ENCODE results near the gene EDEM1.

Gene EDEM1

DNA sequence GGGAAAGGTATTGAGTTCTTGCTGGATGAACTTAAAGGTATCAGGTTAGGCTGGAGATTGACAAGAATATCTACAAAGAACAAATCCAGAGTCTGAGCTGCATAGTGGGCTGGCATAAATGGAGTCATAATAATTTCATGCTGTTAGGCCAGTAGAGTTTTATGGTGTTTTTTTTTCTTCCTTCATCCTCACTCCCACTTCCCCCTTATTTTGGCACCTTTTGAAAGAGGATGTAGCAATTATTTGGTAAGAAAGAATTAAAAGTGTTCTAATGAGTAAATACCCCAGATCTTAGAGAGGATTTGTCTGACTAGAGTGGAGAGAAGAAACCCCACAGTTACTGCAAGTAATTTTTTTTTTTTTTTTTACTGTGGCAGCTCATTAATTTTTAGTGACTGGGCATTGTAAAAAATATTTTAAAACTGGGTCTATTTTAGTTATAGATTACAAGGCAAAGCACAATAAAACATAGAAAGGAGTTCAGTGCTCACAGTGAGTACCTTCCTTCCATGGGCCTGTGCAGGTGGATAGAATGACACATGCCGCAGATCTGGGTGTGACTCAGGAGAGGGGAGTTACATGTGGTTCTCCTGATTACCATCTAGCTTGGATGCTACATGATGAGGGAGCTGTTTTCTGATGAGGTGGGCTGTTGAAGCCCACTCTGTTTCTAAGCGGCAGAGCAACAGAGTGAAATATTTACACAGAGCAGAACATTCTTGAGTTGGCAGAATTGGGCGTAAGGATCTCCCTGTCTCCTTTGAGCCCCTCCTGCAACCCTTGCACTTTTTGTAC lies 5.3 kb downstream of the EDEM1 start:
- no peak overlapping the region for H3K27ac ChIP-seq
- H3K27me3 ChIP-seq (ENCODE audit: control insufficient read depth, insufficient read depth, low read length), result no peaks in the 10 kb centered on the region
- H3K4me1 ChIP-seq, result peaks cover 24% of the 10 kb centered on the region

DNA sequence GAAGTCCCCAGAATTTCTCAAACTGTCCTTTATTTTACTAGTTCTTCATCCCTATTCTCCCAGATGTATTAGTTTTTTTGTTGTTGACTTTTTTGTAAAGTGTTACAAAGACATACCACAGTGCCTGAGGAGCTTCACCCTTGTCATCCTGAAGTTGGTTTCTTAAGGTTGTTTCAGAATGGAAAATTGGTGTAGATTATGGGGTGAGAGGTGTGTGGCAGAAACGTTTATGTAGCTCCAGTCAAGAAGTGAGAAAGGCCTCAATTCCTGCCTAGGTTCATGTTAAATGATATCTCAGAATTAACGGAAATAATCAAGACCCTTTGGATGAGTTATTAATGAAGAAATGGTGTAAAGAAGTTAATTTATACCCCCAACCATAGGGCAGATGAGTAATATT lies 6.8 kb downstream of the EDEM1 start:
- TF ChIP-seq, protein P1, sequence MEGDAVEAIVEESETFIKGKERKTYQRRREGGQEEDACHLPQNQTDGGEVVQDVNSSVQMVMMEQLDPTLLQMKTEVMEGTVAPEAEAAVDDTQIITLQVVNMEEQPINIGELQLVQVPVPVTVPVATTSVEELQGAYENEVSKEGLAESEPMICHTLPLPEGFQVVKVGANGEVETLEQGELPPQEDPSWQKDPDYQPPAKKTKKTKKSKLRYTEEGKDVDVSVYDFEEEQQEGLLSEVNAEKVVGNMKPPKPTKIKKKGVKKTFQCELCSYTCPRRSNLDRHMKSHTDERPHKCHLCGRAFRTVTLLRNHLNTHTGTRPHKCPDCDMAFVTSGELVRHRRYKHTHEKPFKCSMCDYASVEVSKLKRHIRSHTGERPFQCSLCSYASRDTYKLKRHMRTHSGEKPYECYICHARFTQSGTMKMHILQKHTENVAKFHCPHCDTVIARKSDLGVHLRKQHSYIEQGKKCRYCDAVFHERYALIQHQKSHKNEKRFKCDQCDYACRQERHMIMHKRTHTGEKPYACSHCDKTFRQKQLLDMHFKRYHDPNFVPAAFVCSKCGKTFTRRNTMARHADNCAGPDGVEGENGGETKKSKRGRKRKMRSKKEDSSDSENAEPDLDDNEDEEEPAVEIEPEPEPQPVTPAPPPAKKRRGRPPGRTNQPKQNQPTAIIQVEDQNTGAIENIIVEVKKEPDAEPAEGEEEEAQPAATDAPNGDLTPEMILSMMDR (IDR thresholded peaks at IDR 0.05), result no peak
- peaks cover 24% of the 10 kb centered on the region for H3K4me1 ChIP-seq
- H3K9ac ChIP-seq, result no peak overlapping the region
- H3K27me3 ChIP-seq (ENCODE audit: control insufficient read depth, insufficient read depth, low read length), result no peaks in the 10 kb centered on the region
- H3K4me3 ChIP-seq (ENCODE audit: low read depth, low read length), result no peak overlapping the region
- H3K9me3 ChIP-seq (ENCODE audit: control insufficient read depth, low read length), result no peaks in the 10 kb centered on the region
- peaks cover 36% of the 10 kb centered on the region for H3K79me2 ChIP-seq
- peak overlapping the region; percentile 26 for H3K27ac ChIP-seq
- no peaks in the 10 kb centered on the region for H3K36me3 ChIP-seq (ENCODE audit: control insufficient read depth, insufficient read depth, low read length)
- no peak overlapping the region for H3K4me2 ChIP-seq (ENCODE audit: low read length)
- H2AFZ ChIP-seq, result no peak overlapping the region

More for the DNA sequence above, 5.3 kb downstream of the EDEM1 start:
- Histone ChIP-seq H3K9ac (no peak overlapping the region), H3K36me3 (ENCODE audit: control insufficient read depth, insufficient read depth, low read length) (no peaks in the 10 kb centered on the region), H3K4me2 (ENCODE audit: low read length) (no peak overlapping the region), H3K4me3 (ENCODE audit: low read depth, low read length) (no peak overlapping the region), H3K9me3 (ENCODE audit: control insufficient read depth, low read length) (no peaks in the 10 kb centered on the region), H2AFZ (no peak overlapping the region), H3K79me2 (peaks cover 47% of the 10 kb centered on the region)
- TF ChIP-seq, protein P1 (IDR thresholded peaks at IDR 0.05), result no peak

DNA sequence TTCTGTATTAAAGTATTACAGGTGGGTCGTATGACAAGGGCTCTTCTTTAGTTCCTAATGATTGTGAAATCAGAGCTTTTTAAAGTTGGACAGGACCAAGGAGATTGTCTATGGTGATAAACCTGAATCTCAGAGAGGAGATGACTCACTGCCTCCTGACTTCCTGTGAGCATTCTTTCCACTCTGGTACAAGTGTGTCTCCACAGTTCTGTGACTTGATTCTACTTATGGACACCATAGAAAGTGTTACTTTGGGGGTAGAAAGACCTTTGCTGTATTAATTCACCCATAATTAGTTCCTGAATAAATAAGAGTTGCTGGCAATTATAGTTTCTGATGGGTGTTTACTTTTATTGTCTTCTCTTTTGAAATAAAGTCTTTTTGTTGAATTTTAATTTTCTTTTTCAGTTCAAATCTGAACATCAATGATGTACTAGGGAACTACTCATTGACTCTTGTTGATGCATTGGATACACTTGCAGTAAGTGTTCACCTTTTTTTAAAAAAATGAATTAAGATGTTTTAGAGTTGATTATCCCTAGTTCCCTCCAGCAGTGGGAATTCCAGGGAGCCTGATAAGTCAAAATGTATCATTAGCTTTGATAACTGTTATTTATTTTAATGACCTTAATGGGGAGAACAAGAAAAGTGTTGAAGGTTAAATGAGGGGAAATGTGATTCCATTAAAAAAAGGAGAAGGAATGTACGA lies 7.4 kb downstream of the EDEM1 start:
- TF ChIP-seq, protein P1 (IDR thresholded peaks at IDR 0.05), result no peak
- Histone ChIP-seq H3K27ac (no peak overlapping the region), H3K9me3 (ENCODE audit: control insufficient read depth, low read length) (no peaks in the 10 kb centered on the region), H3K36me3 (ENCODE audit: control insufficient read depth, insufficient read depth, low read length) (no peaks in the 10 kb centered on the region), H2AFZ (no peak overlapping the region), H3K4me2 (ENCODE audit: low read length) (no peak overlapping the region), H3K79me2 (peaks cover 32% of the 10 kb centered on the region), H3K4me1 (peaks cover 24% of the 10 kb centered on the region), H3K9ac (no peak overlapping the region), H3K4me3 (ENCODE audit: low read depth, low read length) (no peak overlapping the region), H3K27me3 (ENCODE audit: control insufficient read depth, insufficient read depth, low read length) (no peaks in the 10 kb centered on the region)

DNA sequence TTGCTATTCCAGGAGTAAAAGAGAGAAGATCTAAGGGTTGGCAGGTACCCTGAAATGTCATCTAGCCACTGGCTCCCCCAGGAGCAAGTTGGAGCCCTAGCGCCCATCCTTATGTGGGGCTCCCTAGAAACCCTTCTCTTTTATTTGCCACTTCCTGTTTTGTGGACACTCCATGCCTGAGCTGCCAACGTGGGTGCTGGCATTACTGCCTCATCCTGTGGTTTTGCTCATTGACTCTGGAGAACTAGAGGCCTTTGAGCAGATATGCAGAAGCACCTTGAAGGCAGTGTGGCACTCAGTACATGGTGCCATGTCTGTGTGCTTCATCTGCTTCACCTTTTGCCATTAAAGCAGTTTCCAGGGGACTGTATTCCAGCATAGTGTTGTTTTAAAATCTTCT lies 8.1 kb downstream of the EDEM1 start:
- no peaks in the 10 kb centered on the region for H3K27me3 ChIP-seq (ENCODE audit: control insufficient read depth, insufficient read depth, low read length)
- H3K4me1 ChIP-seq, result peaks cover 20% of the 10 kb centered on the region
- no peak overlapping the region for H2AFZ ChIP-seq
- TF ChIP-seq, protein P1 (IDR thresholded peaks at IDR 0.05), result no peak
- peaks cover 29% of the 10 kb centered on the region for H3K79me2 ChIP-seq
- H3K9ac ChIP-seq, result no peak overlapping the region
- no peaks in the 10 kb centered on the region for H3K36me3 ChIP-seq (ENCODE audit: control insufficient read depth, insufficient read depth, low read length)
- H3K9me3 ChIP-seq (ENCODE audit: control insufficient read depth, low read length), result no peaks in the 10 kb centered on the region
- no peak overlapping the region for H3K4me2 ChIP-seq (ENCODE audit: low read length)
- no peak overlapping the region for H3K27ac ChIP-seq
- H3K4me3 ChIP-seq (ENCODE audit: low read depth, low read length), result no peak overlapping the region

All from parathyroid adenoma (tissue), 2 donors.